ENCODE data around the gene LHX4. TPM values are rescaled to one million over a fixed set of nuclear protein-coding genes. Genes with fewer than 3 reads are reported as not detected.

The LHX4 gene
- total and polyA plus RNA-seq, 2 of the 13 experiments (the other 11 are each of a cell fraction or from before 2014, with no cell fraction given), result 0.03 to 0.07 TPM

DNA sequence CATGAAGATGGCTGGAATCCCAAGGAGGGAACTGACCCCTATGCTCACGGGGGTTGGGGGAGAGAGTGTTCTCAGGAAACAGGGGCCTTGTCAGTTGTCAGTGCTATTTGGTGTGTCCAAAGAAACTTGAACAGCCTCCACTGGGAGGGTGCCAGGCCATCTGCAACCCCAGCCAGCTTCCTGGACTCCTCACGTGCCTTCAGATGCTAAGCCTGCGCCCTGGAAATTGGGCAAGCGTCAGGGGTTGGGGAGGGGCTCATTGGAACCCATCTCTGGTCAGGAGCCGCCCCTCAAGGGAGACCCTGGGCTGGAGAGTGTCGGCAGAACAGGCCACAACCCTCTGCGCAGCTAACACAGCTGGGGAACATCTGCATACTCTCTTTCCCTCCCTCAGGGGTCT is 13.1 kb upstream of the LHX4 start (continued):
- TF ChIP-seq, protein P1, sequence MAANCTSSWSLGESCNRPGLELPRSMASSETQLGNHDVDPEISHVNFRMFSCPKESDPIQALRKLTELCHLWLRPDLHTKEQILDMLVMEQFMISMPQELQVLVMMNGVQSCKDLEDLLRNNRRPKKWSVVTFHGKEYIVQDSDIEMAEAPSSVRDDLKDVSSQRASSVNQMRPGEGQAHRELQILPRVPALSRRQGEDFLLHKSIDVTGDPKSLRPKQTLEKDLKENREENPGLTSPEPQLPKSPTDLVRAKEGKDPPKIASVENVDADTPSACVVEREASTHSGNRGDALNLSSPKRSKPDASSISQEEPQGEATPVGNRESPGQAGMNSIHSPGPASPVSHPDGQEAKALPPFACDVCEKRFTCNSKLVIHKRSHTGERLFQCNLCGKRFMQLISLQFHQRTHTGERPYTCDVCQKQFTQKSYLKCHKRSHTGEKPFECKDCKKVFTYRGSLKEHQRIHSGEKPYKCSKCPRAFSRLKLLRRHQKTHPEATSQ (CRISPR knock-in tag; IDR thresholded peaks at IDR 0.05; ENCODE audit: borderline replicate concordance), result no peak

DNA sequence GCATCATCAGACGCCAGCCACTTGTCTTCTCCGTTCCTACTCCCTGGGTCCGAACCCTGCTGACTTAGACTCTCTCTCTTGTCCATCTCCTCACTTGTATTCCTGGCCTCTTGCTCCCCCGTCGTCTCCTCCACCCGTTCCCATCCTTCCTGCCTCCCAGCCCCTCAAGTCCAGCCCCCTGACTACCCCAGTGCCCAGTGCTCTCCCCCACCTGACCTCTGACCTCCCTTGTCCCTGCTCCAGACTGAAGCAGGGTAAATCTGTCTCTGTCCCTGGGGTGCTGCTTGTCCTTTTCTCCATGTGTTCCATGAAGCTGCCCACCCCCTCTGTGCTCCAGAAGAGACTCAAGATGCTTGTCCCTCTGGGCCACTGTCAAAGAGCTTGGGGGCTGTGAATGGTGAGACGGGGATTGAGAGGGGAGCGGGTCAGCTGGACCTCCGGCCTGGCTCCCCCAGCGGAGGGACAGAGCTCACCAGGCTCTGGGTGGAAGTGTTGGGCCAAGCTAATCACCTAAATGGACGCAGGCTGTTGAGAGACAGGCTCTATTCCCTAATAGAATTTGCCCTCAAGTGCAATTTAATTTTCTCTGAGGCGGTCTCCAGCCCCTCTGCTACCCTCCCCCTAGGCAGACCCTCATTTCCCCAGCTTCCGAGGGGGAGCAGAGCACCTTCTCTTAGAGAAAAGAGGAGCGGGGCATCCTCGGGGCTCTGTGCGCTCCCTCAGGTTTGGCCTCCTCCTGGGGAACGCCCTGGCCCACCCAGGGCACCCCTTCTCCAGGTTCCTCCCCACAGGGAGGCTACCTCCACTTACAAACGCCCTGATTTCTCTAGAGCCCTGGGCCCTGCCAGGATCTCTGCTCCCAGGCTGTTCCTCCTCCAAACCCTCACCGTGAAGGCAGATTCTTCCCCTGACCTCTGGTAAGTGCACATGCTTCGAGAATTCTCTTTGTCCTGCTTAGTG is 11.0 kb upstream of the LHX4 start:
- intact Hi-C loops (cut with micrococcal nuclease; ENCODE audit: unreplicated experiment), result no loop called here
- 30% methylated on average over 20 of the region's 20 CpGs for WGBS (ENCODE audit: low lambda C conversion rate)
- H3K4me1 ChIP-seq (ENCODE audit: insufficient read depth, low read length), result no peaks in the 10 kb centered on the region
- H3K4me2 ChIP-seq (ENCODE audit: low read depth, low read length), result no peak overlapping the region
- H3K27me3 ChIP-seq (ENCODE audit: control insufficient read depth in 1 of 2, insufficient read depth in 2 of 2, low read length in 2 of 2), result peaks cover 9 to 68% of the 10 kb centered on the region in 2 experiments; a peak in 4 of 5 replicates
- H3K4me3 ChIP-seq (replicated peaks in 1 of 3; ENCODE audit: insufficient read depth in 1 of 3, low read depth in 2 of 3, low read length in 3 of 3), result no peak overlapping the region
- H3K9me3 ChIP-seq (ENCODE audit: low read length), result no peaks in the 10 kb centered on the region
- no TSS peak for BruUV-seq (replicated peaks)
- no peak overlapping the region for H3K9ac ChIP-seq (ENCODE audit: insufficient read depth, low read depth, low read length)
- no peak for TF ChIP-seq RORA (CRISPR knock-in tag; IDR thresholded peaks at IDR 0.05)
- TF ChIP-seq ONECUT2 (CRISPR knock-in tag; IDR thresholded peaks at IDR 0.05), result no peak
- TF ChIP-seq ZNF138 (CRISPR knock-in tag; IDR thresholded peaks at IDR 0.05; ENCODE audit: low read depth), result no peak
- TF ChIP-seq STAG1 (CRISPR knock-in tag; IDR thresholded peaks at IDR 0.05), result no peak
- TF ChIP-seq GATAD2A (CRISPR knock-in tag; IDR thresholded peaks at IDR 0.05), result no peak
- TF ChIP-seq ZNF431 (CRISPR knock-in tag; IDR thresholded peaks at IDR 0.05; ENCODE audit: borderline replicate concordance, low read depth), result no peak
- H3K36me3 ChIP-seq (replicated peaks in 1 of 2; ENCODE audit: control insufficient read depth in 1 of 2, insufficient read depth in 2 of 2, low read length in 2 of 2), result no peaks in the 10 kb centered on the region
- POLR2A ChIA-PET, result no interaction called here
- H4K20me1 ChIP-seq (ENCODE audit: insufficient read depth, low read length), result no peaks in the 10 kb centered on the region
- no peak overlapping the region for H3K27ac ChIP-seq (ENCODE audit: extremely low read length, insufficient read depth, low read length)
- ATAC-seq (no peak), DNase-seq (ENCODE audit: low spot score) (no peak), FAIRE-seq (no peak)
- no peaks in the 10 kb centered on the region for H3K79me2 ChIP-seq (ENCODE audit: insufficient read depth, low read length)
- CTCF ChIA-PET (ENCODE audit: low intra/inter-chr PET ratio, low total read pairs), result no interaction called here
- in situ Hi-C loops (cut with HindIII; ENCODE audit: extremely low pct_ligation_motif_present, low pct_unique_long_range_greater_than_20kb), result no loop called here
- H2AFZ ChIP-seq (ENCODE audit: low read length), result no peak overlapping the region
